Activated naive CD8-positive, alpha-beta T cell treated with anti-CD3 and anti-CD28 coated beads, Interleukin-2, amount 10 ng/mL, durations not matched to agents 7 days and 5 days (primary cell): Measurements from ENCODE around the gene IER2. TPM values are rescaled to one million over a fixed set of nuclear protein-coding genes. Genes with fewer than 3 reads are reported as not detected.

Source experiments
- ATAC-seq: fragments of 150-1000 bp; cut with Tn5 transposase; one replicate; pipeline ENCODE4 v1.10.0; 2021; ENCODE audit warnings: low read depth, moderate library complexity
- POLR2A ChIA-PET: fragments of 350-600 bp; sonication (Branson Sonifier 250); formaldehyde crosslinking; loops from one replicate; lab custom pipeline; 2021; ENCODE audit warnings: antibody characterized with exemption; lab: Charles Lee
- DNase-seq: peaks from one replicate; pipeline ENCODE4 v3.0.0; 2021
- H3K27ac Mint-ChIP-seq: one replicate; pipeline ENCODE4 v1.8.0; 2022; ENCODE audit warnings: mild to moderate bottlenecking, mixed read lengths
- H3K27me3 Mint-ChIP-seq: one replicate; pipeline ENCODE4 v1.8.0; 2022; ENCODE audit warnings: mild to moderate bottlenecking, moderate library complexity, mixed read lengths
- H3K36me3 Mint-ChIP-seq: one replicate; pipeline ENCODE4 v1.8.0; 2021; ENCODE audit warnings: mild to moderate bottlenecking, mixed read lengths
- H3K4me1 Mint-ChIP-seq: one replicate; pipeline ENCODE4 v1.8.0; 2021; ENCODE audit warnings: mixed read lengths
- H3K4me3 Mint-ChIP-seq: one replicate; pipeline ENCODE4 v1.8.0; 2022; ENCODE audit warnings: mild to moderate bottlenecking, moderate library complexity, mixed read lengths
- H3K9me3 Mint-ChIP-seq: one replicate; pipeline ENCODE4 v1.8.0; 2021; ENCODE audit warnings: mixed read lengths
- total RNA-seq, 2 experiments: library from RNA; stranded (reverse); gene quantifications; one replicate each; pipeline ENCODE4 v1.2.3, GENCODE V29; 2021

IER2 gene
- total RNA-seq, 2 experiments from 2014 or later = 167 to 178 TPM

DNA sequence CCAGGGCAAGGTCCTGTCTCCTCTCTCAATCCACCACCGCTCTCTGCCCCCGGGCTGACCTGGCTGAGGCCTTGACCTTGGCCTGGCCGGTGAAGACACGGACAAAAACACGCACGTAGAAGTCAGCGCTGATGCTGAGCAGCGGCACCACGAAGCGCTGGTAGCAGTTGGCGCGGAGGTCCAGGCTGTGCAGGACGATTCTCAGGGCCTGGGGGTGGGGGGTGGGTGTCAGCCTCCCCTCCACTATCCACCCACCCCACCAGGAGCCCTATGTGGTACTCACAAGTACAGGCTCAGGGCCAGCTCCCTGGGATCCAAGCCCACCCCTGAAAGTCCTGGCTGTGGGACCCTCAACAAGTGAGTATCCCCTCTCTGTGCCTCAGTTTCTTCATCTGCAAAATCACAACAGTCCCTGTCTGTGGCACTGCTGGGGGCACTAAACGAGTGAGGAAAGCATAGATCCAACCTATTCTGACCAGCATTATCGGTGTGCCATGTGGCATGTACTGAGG is 40.1 kb upstream of the IER2 start:
- peaks cover 1% of the 10 kb centered on the region for H3K4me1 Mint-ChIP-seq
- no peaks in the 10 kb centered on the region for H3K27me3 Mint-ChIP-seq
- no peak overlapping the region for H3K4me3 Mint-ChIP-seq
- POLR2A ChIA-PET = no interaction called here
- DNase-seq (no peak), ATAC-seq (no peak)
- H3K36me3 Mint-ChIP-seq = peaks cover 4% of the 10 kb centered on the region
- no peaks in the 10 kb centered on the region for H3K9me3 Mint-ChIP-seq
- no peak overlapping the region for H3K27ac Mint-ChIP-seq

- Mint-ChIP-seq H3K27me3 (no peaks in the 10 kb centered on the region), H3K36me3 (peaks cover 4% of the 10 kb centered on the region), H3K9me3 (no peaks in the 10 kb centered on the region), H3K4me1 (peaks cover 6% of the 10 kb centered on the region), H3K27ac (no peak overlapping the region), H3K4me3 (no peak overlapping the region)
- POLR2A ChIA-PET = no interaction called here
- DNase-seq = no peak
- no peak for ATAC-seq
Observed at GRCh38 chr19:13112555-13112954, 37.7 kb upstream of the IER2 start.

DNA sequence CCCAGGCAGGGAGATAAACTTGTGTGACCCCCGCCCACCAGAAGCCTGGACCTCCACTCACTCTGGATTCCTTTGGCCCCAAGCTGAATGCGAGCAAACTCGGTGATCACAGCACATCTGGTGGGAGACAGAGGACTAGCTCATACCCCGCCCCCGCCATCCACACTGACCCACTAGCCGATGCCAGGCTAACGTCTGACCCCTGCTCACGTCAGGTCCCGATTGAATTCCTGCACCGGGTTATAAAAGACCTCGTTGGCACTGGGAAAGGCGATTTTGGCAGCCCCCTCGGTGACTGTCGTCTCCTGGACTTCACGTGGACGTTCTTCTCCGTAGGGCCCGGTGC is 34.3 kb upstream of the IER2 start:
- DNase-seq (no peak), ATAC-seq (no peak)
- POLR2A ChIA-PET = interaction anchor here (2.7 to 5.5 kb wide), 3 partner anchors 11 to 52 kb away, joined by 12 to 50 read pairs (median 22); no protein-coding TSS in a partner anchor
- Mint-ChIP-seq H3K4me3 (peak overlapping the region; percentile 92), H3K4me1 (peaks cover 17% of the 10 kb centered on the region), H3K36me3 (peaks cover 5% of the 10 kb centered on the region), H3K27ac (peak overlapping the region; percentile 92), H3K9me3 (no peaks in the 10 kb centered on the region), H3K27me3 (no peaks in the 10 kb centered on the region)

DNA sequence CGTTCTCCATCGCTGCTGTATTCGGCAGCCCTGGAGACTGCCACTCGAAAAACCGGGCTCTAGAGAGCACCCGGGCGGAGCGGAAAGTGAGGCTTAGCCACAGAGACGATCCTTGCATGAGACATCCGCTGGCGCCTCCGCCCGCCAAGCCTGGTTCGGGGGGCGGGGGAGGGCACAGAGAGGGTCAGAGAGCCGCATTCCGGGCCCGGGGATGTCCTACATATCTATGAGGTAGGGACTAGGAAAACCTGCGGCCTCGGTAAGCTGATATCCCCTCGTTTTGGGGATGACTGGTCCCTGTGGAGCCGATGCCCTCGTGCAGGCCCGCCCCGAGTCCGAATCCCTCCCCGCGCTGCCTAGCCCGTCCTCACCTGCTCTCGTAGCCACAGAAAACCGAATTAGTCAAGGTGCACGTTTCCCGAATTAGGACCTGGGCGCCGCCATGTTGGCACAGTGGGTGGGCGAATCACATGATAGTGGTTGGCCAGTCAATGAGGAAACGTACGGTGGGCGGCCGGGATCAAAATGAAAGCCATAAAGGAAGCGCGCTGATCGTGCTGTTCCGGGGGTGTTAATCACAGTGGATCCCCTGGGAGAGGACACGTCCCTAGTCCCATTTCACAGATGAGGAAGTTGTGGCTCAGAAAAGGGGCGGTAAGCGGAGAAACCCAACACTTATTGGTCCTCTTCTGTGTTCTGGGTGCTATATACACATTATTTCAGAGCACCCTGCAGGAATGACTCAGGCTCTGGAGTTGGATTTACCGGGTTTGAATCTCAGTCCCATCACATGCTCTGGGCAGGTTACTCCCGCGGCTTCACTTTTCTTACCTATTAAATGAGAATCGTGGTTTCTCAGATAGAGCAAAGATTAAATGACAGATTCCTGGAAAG is 33.7 kb upstream of the IER2 start, which contains the start of gene TRMT1:
TSS of gene TRMT1 (minus strand) at position 459 of the 894 bp plus-strand sequence. CDS start at position 118, 341 bp downstream.
- Mint-ChIP-seq H3K4me1 (peaks cover 17% of the 10 kb centered on the region), H3K27me3 (no peaks in the 10 kb centered on the region), H3K9me3 (no peaks in the 10 kb centered on the region), H3K27ac (peak within 1 kb of the TSS; percentile 92), H3K4me3 (peak within 1 kb of the TSS; percentile 92), H3K36me3 (peaks cover 5% of the 10 kb centered on the region)
- ATAC-seq = peak; percentile 38
- peak; percentile 88 for DNase-seq
- POLR2A ChIA-PET = interaction anchor here (0.6 to 5.5 kb wide), 7 partner anchors 12 to 235 kb away, joined by 3 to 50 read pairs (median 3); partner anchors contain the start of gene DNASE2

DNA sequence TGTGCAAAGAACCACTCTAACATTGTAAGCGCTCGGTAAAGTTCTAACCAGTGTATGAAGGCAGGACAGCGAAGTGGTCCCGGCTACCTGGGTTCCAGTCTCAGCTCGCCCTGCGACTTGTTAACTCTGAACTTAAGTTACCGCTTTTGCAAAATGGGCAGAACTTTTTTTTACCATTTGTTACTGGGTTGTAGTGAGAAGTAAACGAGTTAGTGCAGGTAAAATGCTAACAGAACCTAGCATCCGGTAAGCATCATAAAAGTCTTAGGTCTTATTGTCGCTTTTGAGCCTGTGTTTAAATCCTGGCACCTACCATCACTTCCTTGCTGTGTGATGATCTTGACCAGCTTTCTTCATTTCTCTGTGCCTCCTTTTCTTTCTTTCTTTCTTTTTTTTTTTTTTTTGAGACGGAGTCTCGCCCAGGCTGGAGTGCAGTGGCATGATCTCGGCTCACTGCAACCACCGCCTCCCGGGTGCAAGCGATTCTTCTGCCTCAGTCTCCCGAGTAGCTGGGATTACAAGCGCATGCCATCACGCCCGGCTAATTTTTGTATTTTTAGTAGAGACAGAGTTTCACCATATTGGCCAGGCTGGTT is 32.9 kb upstream of the IER2 start:
- POLR2A ChIA-PET = interaction anchor here (0.5 to 5.5 kb wide), 19 partner anchors 12 to 1361 kb away, joined by 3 to 50 read pairs (median 4); partner anchors contain the start of genes DNASE2, GCDH, IER2 and STX10
- peak overlapping the region; percentile 92 for H3K27ac Mint-ChIP-seq
- no peak for DNase-seq
- H3K4me3 Mint-ChIP-seq = peak overlapping the region; percentile 92
- H3K4me1 Mint-ChIP-seq = peaks cover 19% of the 10 kb centered on the region
- peaks cover 5% of the 10 kb centered on the region for H3K36me3 Mint-ChIP-seq
- no peaks in the 10 kb centered on the region for H3K27me3 Mint-ChIP-seq
- peak; percentile 7 for ATAC-seq
- no peaks in the 10 kb centered on the region for H3K9me3 Mint-ChIP-seq

DNA sequence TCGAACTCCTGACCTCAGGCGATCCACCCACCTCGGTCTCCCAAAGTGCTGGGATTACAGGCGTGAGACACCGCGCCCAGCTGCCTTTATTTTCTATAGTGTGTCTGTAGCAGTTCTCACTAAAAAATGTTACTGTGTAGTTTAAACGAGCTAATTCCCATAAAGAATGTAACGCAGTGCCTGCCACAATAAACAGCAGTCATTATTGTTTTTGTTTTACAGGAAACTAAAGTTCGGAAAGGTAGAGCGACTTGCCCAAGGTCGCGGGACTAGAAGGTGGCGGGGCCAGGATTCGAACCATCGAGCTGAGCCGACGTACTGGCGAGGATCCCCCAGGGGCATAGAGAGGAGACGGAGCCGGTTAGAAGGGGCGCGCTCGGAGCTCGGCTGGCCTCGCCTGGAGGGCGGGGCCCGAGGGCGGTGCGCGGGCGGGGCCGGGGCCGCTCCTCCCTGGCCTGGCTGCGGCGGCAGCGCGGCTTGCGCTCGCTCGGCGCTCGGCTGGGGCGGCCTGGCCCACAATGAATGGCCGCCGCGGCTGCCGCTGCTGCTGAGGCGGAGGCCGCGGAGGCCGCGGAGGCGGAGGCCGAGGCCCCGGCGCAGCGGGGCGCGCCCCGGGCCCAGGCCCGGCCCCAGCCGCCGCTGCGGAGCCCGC is 32.3 kb upstream of the IER2 start, which contains the start of gene NACC1:
TSS of gene NACC1 (plus strand) at position 493 of the 652 bp plus-strand sequence. CDS start 16,944 bp downstream, outside the sequence.
- peak within 1 kb of the TSS; percentile 92 for H3K4me3 Mint-ChIP-seq
- peak; percentile 87 for ATAC-seq
- H3K36me3 Mint-ChIP-seq = peaks cover 5% of the 10 kb centered on the region
- no peaks in the 10 kb centered on the region for H3K27me3 Mint-ChIP-seq
- POLR2A ChIA-PET = interaction anchor here (0.5 to 5.5 kb wide), 18 partner anchors 13 to 1361 kb away, joined by 3 to 50 read pairs (median 4); partner anchors contain the start of genes DNASE2, GCDH, IER2 and STX10
- no peaks in the 10 kb centered on the region for H3K9me3 Mint-ChIP-seq
- H3K27ac Mint-ChIP-seq = peak within 1 kb of the TSS; percentile 92
- peaks cover 19% of the 10 kb centered on the region for H3K4me1 Mint-ChIP-seq
- peak; percentile 97 for DNase-seq

DNA sequence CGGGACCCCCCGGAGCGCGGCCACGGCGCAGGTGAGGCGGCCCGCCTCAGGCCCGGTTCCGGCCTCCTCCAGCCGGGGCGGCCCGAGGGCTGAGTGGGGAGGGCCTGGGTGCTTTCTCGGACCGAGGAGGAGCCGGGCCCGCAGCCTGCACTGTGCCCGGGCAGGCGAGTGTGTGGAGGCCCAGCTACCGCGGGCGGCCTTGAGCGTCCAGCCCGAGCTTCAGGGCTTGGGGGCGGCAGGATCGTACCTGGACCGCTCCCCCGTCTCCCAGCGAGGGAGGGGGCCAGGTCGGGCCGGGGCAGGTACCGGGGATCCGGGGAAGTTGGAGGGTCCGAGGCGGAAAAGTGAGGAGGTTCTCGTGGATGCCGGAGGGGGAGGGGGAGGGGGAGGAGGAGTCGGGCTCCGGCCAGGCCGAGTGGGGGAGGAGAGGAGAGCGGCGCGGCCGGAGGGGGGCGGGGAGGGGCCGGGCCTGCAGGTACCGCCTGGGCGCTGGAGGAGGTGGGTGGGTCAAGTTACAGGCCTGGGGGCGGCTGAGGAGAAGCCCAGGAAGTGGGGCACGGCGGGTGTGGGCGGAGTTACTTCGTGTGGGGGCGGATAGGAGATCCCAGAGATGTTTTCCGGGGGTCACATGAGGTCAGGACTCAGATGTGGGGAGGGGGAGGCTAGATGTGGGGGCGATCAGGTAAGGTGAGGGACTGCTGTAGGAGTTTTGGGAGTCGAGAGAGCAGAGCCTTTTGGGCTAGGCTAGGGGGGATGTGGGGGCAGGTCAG is 31.6 kb upstream of the IER2 start:
- POLR2A ChIA-PET = interaction anchor here (0.7 to 5.5 kb wide), 16 partner anchors 12 to 228 kb away, joined by 3 to 50 read pairs (median 6); partner anchors contain the start of genes GCDH, IER2 and STX10
- Mint-ChIP-seq H3K27me3 (no peaks in the 10 kb centered on the region), H3K36me3 (peaks cover 5% of the 10 kb centered on the region), H3K9me3 (no peaks in the 10 kb centered on the region), H3K27ac (peak overlapping the region; percentile 86), H3K4me1 (peaks cover 21% of the 10 kb centered on the region), H3K4me3 (peak overlapping the region; percentile 86)
- ATAC-seq = peak; percentile 9
- DNase-seq = peak; percentile 61

GRCh38 chr19:13119627-13120026 is 30.6 kb upstream of the IER2 start:
- H3K27me3 Mint-ChIP-seq = no peaks in the 10 kb centered on the region
- ATAC-seq (no peak), DNase-seq (no peak)
- POLR2A ChIA-PET = interaction anchor here (0.7 to 5.5 kb wide), 5 partner anchors 11 to 51 kb away, joined by 3 to 50 read pairs (median 6); partner anchors contain the start of genes IER2 and STX10
- H3K36me3 Mint-ChIP-seq = peaks cover 5% of the 10 kb centered on the region
- H3K9me3 Mint-ChIP-seq = no peaks in the 10 kb centered on the region
- peaks cover 21% of the 10 kb centered on the region for H3K4me1 Mint-ChIP-seq
- H3K4me3 Mint-ChIP-seq = peak overlapping the region; percentile 86
- H3K27ac Mint-ChIP-seq = peak overlapping the region; percentile 86

DNA sequence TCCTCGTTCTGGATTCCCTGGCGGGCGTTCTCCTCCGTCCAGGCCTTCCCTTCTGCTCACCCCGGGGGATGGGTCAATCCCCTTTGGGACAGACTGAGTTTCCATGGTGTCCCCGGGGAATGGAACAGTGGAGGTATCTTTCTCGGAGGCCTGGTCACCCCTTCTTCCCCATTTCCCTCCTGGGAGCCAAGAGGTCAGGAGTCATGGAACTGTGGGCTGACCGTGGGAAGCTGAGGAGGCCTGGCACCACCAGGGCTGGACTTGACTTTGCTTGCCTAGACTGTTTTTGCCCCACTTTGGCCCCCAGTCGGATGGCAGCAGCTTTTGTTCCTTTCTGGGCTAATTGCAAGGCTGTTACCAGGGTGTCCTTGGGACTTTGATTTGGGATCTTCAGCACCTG is 30.2 kb upstream of the IER2 start:
- ATAC-seq (no peak), DNase-seq (no peak)
- POLR2A ChIA-PET = interaction anchor here (1.4 to 5.5 kb wide), 4 partner anchors 10 to 32 kb away, joined by 6 to 50 read pairs (median 12); partner anchors contain the start of genes IER2 and STX10
- Mint-ChIP-seq H3K27me3 (no peaks in the 10 kb centered on the region), H3K36me3 (peaks cover 7% of the 10 kb centered on the region), H3K27ac (no peak overlapping the region), H3K9me3 (no peaks in the 10 kb centered on the region), H3K4me1 (peaks cover 21% of the 10 kb centered on the region), H3K4me3 (peak overlapping the region; percentile 86)

DNA sequence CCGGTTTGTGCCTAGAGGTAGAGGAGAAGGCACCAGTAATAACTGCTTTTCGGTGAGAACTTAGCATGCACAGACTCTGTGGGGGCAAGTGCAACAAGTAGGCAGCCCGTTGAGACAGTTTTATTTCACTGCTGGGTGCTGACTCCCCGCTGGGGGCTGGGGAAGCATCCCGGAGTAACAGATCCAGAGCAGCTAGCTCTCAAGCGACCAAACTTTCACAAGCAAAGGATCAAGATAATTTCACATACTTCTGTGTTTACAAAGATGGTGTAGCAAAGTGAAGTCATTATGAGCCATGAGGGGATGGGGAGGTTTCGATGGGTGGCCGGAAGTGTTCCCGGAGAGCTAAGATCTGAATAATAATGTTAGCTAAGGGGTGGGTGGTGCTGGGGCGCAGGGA is 29.4 kb upstream of the IER2 start:
- H3K36me3 Mint-ChIP-seq = peaks cover 5% of the 10 kb centered on the region
- no peaks in the 10 kb centered on the region for H3K9me3 Mint-ChIP-seq
- ATAC-seq (no peak), DNase-seq (no peak)
- POLR2A ChIA-PET = interaction anchor here (2.7 to 5.5 kb wide), 2 partner anchors 29 to 32 kb away, joined by 18 to 50 read pairs; partner anchors contain the start of genes IER2 and STX10
- peaks cover 15% of the 10 kb centered on the region for H3K4me1 Mint-ChIP-seq
- no peaks in the 10 kb centered on the region for H3K27me3 Mint-ChIP-seq
- no peak overlapping the region for H3K4me3 Mint-ChIP-seq
- no peak overlapping the region for H3K27ac Mint-ChIP-seq

DNA sequence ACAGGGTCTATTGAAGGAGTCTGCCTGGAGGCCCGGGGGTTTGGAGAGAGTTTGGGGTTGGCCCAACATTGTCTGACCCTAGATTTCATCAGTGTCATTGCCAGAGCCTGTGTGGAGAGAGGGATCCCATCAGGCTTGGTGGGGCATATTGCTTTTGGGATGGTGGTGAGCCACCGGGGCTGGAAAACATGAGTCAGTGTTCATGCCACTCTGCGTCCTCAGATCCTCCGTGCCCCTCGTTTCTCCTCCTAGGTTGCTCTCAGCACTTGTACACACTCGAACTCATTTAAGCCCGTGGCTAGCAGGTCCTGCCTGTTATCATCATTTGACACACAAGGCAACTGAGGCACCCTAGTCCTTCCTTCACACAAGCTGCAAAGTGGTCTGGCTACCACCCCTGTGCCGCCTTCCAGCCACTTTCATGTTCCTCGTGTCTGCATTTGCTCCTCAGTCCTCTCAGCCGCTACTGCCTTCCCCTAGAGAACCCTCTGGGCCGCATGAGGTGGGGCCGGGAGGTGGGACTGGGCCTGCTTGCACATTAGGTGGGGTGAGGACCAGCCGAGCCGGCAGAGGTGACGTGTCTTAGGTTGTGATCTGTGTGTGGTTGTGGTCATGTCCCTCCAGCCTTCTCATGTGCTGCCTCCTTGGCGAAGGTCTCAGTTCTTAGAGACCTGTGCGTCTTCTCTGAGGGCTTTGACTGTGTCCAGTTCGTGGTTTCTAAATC is 28.5 kb upstream of the IER2 start:
- Mint-ChIP-seq H3K9me3 (no peaks in the 10 kb centered on the region), H3K27me3 (no peaks in the 10 kb centered on the region), H3K4me3 (no peak overlapping the region), H3K4me1 (peaks cover 15% of the 10 kb centered on the region), H3K36me3 (peaks cover 5% of the 10 kb centered on the region), H3K27ac (no peak overlapping the region)
- DNase-seq (no peak), ATAC-seq (no peak)
- POLR2A ChIA-PET = interaction anchor here (2.7 kb wide), 1 partner anchor 28 kb away, joined by 18 read pairs; the partner anchor contains the start of genes IER2 and STX10
